Endothelial cell of umbilical vein (primary cell): ENCODE data around the gene APOH. TPM values are rescaled to one million over a fixed set of nuclear protein-coding genes. Genes with fewer than 3 reads are reported as not detected.

Experiments
- BruUV-seq: library from RNA; stranded (reverse); fragments of 400-500 nt; replicated peaks from 2 replicates; lab custom pipeline; 2021; lab: Mats Ljungman, UMichigan
- CTCF ChIA-PET: fragments of 300-600, 350-600 bp; sonication (Branson Sonifier 250); formaldehyde crosslinking; loops from one replicate; lab custom pipeline; 2021; ENCODE audit warnings: antibody characterized with exemption, inconsistent platforms; lab: Charles Lee
- POLR2A ChIA-PET: fragments of 300-600, 350-600 bp; sonication (Branson Sonifier 250); formaldehyde crosslinking; loops from one replicate; lab custom pipeline; 2021; ENCODE audit warnings: antibody characterized with exemption, inconsistent platforms; lab: Charles Lee
- DNase-seq: peaks from one replicate; pipeline ENCODE4 v3.0.0-alpha.2; 2011; ENCODE audit warnings: low read depth, low spot score
- FAIRE-seq: peaks from 2 replicates; lab custom pipeline; 2011; peaks lifted over from hg19 to GRCh38; lab: Jason Lieb, UNC
- H2AFZ ChIP-seq: 2 replicates; pipeline ENCODE4 v1.6.0; 2012; ENCODE audit warnings: low read depth, low read length, control low read depth, inconsistent platforms
- H3K27ac ChIP-seq: 2 replicates; pipeline ENCODE4 v1.5.1; 2011; ENCODE audit warnings: low read depth, mild to moderate bottlenecking, control low read depth, low read length, moderate library complexity; ENCODE audit not compliant: insufficient read depth
- H3K27me3 ChIP-seq, 2 experiments: 2 replicates each; pipeline versions ENCODE4 v1.6.0 to v1.6.1; 2011; ENCODE audit warnings: low read length in 2 of 2, mixed read lengths in 1 of 2; ENCODE audit not compliant: control insufficient read depth in 2 of 2, insufficient read depth in 2 of 2
- H3K36me3 ChIP-seq, 2 experiments: 2 replicates in 1 of 2; 3 replicates in 1 of 2; pipeline ENCODE4 v1.5.1; 2011; ENCODE audit warnings: low read length in 2 of 2, mild to moderate bottlenecking in 1 of 2, moderate library complexity in 1 of 2; ENCODE audit not compliant: control insufficient read depth in 2 of 2, insufficient read depth in 2 of 2; ENCODE audit errors: extremely low read depth in 1 of 2
- H3K4me1 ChIP-seq: 3 replicates; pipeline ENCODE4 v1.5.1; 2011; ENCODE audit warnings: mild to moderate bottlenecking, low read length; ENCODE audit not compliant: control insufficient read depth, insufficient read depth; ENCODE audit errors: extremely low read depth
- H3K4me2 ChIP-seq: 2 replicates; pipeline ENCODE4 v1.6.1; 2011; ENCODE audit warnings: low read length, control low read depth, mixed read lengths; ENCODE audit not compliant: insufficient read depth
- H3K4me3 ChIP-seq, 3 experiments: fragments of 200-600 bp in 1 of 3; sonication (generic), shearing (Covaris generic) in 1 of 3; replicated peaks in 1 of 3; 2 replicates each; pipeline ENCODE4 v1.5.1; 2011 to 2016; ENCODE audit warnings: control low read depth in 3 of 3, low read length in 3 of 3, mild to moderate bottlenecking in 2 of 3, inconsistent platforms in 1 of 3, low read depth in 1 of 3, moderate library complexity in 1 of 3; ENCODE audit not compliant: insufficient read depth in 1 of 3
- H3K79me2 ChIP-seq: 2 replicates; pipeline ENCODE4 v1.6.0; 2012; ENCODE audit warnings: low read length, inconsistent platforms; ENCODE audit not compliant: control insufficient read depth, insufficient read depth
- H3K9ac ChIP-seq: replicated peaks from 2 replicates; pipeline ENCODE3; 2011; ENCODE audit warnings: low read length, control low read depth; ENCODE audit not compliant: insufficient read depth; ENCODE audit errors: extremely low read depth
- H3K9me1 ChIP-seq: replicated peaks from 3 replicates; pipeline ENCODE4 v1.6.0; 2011; ENCODE audit warnings: mild to moderate bottlenecking, low read length; ENCODE audit not compliant: control insufficient read depth, insufficient read depth; ENCODE audit errors: extremely low read depth
- H3K9me3 ChIP-seq: replicated peaks from 2 replicates; pipeline ENCODE4 v1.5.1; 2012; ENCODE audit warnings: low read length, inconsistent platforms; ENCODE audit not compliant: control insufficient read depth, insufficient read depth
- H4K20me1 ChIP-seq: replicated peaks from 2 replicates; pipeline ENCODE3; 2011; ENCODE audit warnings: mild to moderate bottlenecking, low read length; ENCODE audit not compliant: control insufficient read depth, insufficient read depth; ENCODE audit errors: extremely low read depth
- EZH2 ChIP-seq: IDR thresholded peaks from 2 replicates; pipeline ENCODE4 v1.6.1; 2012; ENCODE audit warnings: borderline replicate concordance, low read depth, mild to moderate bottlenecking, moderate library complexity, low read length, inconsistent platforms; ENCODE audit not compliant: severe bottlenecking
- FOS ChIP-seq: IDR thresholded peaks from 2 replicates; pipeline ENCODE4 v1.6.1; 2011; ENCODE audit warnings: mild to moderate bottlenecking, low read length, moderate library complexity, borderline replicate concordance; ENCODE audit not compliant: insufficient read depth
- GATA2 ChIP-seq: IDR thresholded peaks from 2 replicates; pipeline ENCODE4 v1.7.0; 2011; ENCODE audit warnings: low read depth, mild to moderate bottlenecking, moderate library complexity, mixed read lengths, low read length; ENCODE audit not compliant: insufficient read length, insufficient read depth
- JUN ChIP-seq: IDR thresholded peaks from 2 replicates; pipeline ENCODE4 v1.6.1; 2011; ENCODE audit warnings: borderline replicate concordance, low read depth; ENCODE audit not compliant: insufficient read length, insufficient read depth
- MAX ChIP-seq: IDR thresholded peaks from 2 replicates; pipeline ENCODE4 v1.6.1; 2011; ENCODE audit not compliant: insufficient read depth, insufficient read length
- MYC ChIP-seq: IDR thresholded peaks from one replicate; pipeline ENCODE4 v1.6.1; 2011; ENCODE audit warnings: mild to moderate bottlenecking, low read depth, low read length
- POLR2A ChIP-seq: IDR thresholded peaks from 2 replicates; pipeline ENCODE4 v1.6.1; 2012; ENCODE audit warnings: low read depth, mild to moderate bottlenecking, control low read depth, low read length
- POLR2AphosphoS5 ChIP-seq: IDR thresholded peaks from 2 replicates; pipeline ENCODE4 v1.6.1; 2012; ENCODE audit warnings: low read depth, mild to moderate bottlenecking, control low read depth, low read length, moderate library complexity; ENCODE audit not compliant: insufficient read depth
- dilution Hi-C: fragments of 300-500 bp; cut with MboI; formaldehyde crosslinking; loops from one replicate; pipeline ENCODE4 v1.15.0; 2019; ENCODE audit warnings: low sequenced_read_pairs; ENCODE audit not compliant: extremely low pct_ligation_motif_present
- intact Hi-C: fragments of 100-400 bp; cut with micrococcal nuclease; formaldehyde crosslinking; loops from one replicate; pipeline ENCODE4 v1.10.0; 2022
- polyA plus RNA-seq, 4 experiments: library from polyadenylated mRNA; depleted of rRNA in 3 of 4; stranded (reverse) in 3 of 4; unstranded in 1 of 4; fragments of >200 nt; gene quantifications; 2 replicates each; pipeline versions ENCODE4 v1.2.1 to v1.2.3, GENCODE V29; 2011 to 2012; ENCODE audit warnings: missing spikeins in 1 of 4
- total RNA-seq: library from RNA; stranded (reverse); gene quantifications from 2 replicates; pipeline ENCODE4 v1.2.3, GENCODE V29; 2021
- TF ChIP-seq, protein P1 (sequence below), 2 donors: IDR thresholded peaks; 1 replicate in 1 of 2; 2 replicates in 1 of 2; pipeline ENCODE4 v1.5.1; 2011; ENCODE audit warnings: low read length in 2 of 2, mild to moderate bottlenecking in 2 of 2, moderate library complexity in 2 of 2, control low read depth in 1 of 2, inconsistent platforms in 1 of 2, low read depth in 1 of 2; ENCODE audit not compliant: insufficient read depth in 1 of 2; ENCODE audit errors: extremely low read depth in 1 of 2

The APOH gene
- total and polyA plus RNA-seq, 2 donors (not counting 3 experiments of a cell fraction or from before 2014, with no cell fraction given) = not detected

DNA sequence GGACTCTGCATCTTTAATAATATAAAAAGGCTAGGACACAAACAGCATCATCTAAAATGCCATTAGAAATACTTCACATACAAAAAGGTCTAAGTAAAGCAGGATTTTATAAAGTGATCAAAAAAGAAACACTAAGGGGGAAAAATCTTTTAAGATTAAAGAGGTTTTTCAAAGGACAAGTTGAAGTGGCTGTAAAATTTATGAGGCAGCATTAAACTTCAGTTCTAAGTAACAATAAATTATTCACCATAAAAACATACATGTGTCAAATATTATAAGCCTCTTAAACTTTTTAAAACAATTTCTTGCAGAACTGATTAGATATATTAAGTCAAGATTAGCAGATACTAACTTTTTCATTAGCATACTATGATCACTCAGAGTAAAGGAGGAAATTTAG, 58.0 kb downstream of the APOH start:
- dilution Hi-C loops = no loop called here
- no TSS peak for BruUV-seq

More for the DNA sequence above, 58.0 kb downstream of the APOH start:
- Histone ChIP-seq H4K20me1 (no peaks in the 10 kb centered on the region), H3K27ac (no peak overlapping the region), H3K4me1 (no peaks in the 10 kb centered on the region), H3K4me3 (no peak overlapping the region), H3K27me3 (no peaks in the 10 kb centered on the region), H3K36me3 (peaks cover 0 to 2% of the 10 kb centered on the region in 2 experiments), H3K9ac (no peak overlapping the region), H3K79me2 (no peaks in the 10 kb centered on the region), H3K9me3 (no peaks in the 10 kb centered on the region), H3K4me2 (no peak overlapping the region), H2AFZ (no peak overlapping the region), H3K9me1 (no peaks in the 10 kb centered on the region)
- POLR2A ChIA-PET = no interaction called here
- TF ChIP-seq POLR2AphosphoS5 = no peak
- no peak for TF ChIP-seq POLR2A
- no peak for TF ChIP-seq MYC
- TF ChIP-seq, protein P1, sequence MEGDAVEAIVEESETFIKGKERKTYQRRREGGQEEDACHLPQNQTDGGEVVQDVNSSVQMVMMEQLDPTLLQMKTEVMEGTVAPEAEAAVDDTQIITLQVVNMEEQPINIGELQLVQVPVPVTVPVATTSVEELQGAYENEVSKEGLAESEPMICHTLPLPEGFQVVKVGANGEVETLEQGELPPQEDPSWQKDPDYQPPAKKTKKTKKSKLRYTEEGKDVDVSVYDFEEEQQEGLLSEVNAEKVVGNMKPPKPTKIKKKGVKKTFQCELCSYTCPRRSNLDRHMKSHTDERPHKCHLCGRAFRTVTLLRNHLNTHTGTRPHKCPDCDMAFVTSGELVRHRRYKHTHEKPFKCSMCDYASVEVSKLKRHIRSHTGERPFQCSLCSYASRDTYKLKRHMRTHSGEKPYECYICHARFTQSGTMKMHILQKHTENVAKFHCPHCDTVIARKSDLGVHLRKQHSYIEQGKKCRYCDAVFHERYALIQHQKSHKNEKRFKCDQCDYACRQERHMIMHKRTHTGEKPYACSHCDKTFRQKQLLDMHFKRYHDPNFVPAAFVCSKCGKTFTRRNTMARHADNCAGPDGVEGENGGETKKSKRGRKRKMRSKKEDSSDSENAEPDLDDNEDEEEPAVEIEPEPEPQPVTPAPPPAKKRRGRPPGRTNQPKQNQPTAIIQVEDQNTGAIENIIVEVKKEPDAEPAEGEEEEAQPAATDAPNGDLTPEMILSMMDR (IDR thresholded peaks at IDR 0.05; ENCODE audit: extremely low read depth in 1 of 2, insufficient read depth in 1 of 2, low read depth in 1 of 2, low read length in 2 of 2) = no peak
- TF ChIP-seq MAX = no peak
- no peak for TF ChIP-seq FOS
- TF ChIP-seq EZH2 = no peak
- no peak for TF ChIP-seq GATA2
- TF ChIP-seq JUN = no peak
- CTCF ChIA-PET = no interaction called here
- no peak for FAIRE-seq
- intact Hi-C loops = no loop called here
- no peak for DNase-seq
